ENCODE data around the gene HOXB2. TPM values are rescaled to one million over a fixed set of nuclear protein-coding genes. Genes with fewer than 3 reads are reported as not detected.

Gene HOXB2
- total RNA-seq, 1 donor from 2014 or later, result 5.6 TPM

DNA sequence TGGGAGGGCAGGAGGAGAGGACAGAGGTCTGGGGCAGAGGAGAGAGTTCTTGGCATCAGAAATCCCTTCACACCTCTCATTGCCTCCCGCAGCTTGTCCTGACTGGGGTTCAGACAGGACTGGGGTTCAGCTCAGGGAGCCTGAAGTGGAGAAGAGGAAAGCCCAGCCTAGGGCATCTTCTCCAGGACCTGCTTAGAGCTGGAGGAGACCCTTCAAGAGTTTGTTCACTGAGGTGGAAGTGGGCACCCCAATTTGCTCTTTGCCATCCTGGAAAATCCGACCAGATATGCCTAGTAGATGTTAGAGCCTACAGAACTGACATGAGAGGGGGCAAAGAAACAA is 43.1 kb upstream of the HOXB2 start:
- Histone ChIP-seq H3K4me1 (peaks cover 41% of the 10 kb centered on the region), H3K36me3 (no peaks in the 10 kb centered on the region), H3K27me3 (ENCODE audit: low read depth) (peaks cover 79% of the 10 kb centered on the region), H3K27ac (peak overlapping the region; percentile 81), H3K4me3 (peak overlapping the region; percentile 63), H3K9me3 (no peaks in the 10 kb centered on the region)
- TF ChIP-seq, protein P1, sequence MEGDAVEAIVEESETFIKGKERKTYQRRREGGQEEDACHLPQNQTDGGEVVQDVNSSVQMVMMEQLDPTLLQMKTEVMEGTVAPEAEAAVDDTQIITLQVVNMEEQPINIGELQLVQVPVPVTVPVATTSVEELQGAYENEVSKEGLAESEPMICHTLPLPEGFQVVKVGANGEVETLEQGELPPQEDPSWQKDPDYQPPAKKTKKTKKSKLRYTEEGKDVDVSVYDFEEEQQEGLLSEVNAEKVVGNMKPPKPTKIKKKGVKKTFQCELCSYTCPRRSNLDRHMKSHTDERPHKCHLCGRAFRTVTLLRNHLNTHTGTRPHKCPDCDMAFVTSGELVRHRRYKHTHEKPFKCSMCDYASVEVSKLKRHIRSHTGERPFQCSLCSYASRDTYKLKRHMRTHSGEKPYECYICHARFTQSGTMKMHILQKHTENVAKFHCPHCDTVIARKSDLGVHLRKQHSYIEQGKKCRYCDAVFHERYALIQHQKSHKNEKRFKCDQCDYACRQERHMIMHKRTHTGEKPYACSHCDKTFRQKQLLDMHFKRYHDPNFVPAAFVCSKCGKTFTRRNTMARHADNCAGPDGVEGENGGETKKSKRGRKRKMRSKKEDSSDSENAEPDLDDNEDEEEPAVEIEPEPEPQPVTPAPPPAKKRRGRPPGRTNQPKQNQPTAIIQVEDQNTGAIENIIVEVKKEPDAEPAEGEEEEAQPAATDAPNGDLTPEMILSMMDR (IDR thresholded peaks at IDR 0.05), result no peak
- intact Hi-C loops (cut with DNase I), result no loop called here
- ATAC-seq, result no peak
- DNase-seq, result no peak

DNA sequence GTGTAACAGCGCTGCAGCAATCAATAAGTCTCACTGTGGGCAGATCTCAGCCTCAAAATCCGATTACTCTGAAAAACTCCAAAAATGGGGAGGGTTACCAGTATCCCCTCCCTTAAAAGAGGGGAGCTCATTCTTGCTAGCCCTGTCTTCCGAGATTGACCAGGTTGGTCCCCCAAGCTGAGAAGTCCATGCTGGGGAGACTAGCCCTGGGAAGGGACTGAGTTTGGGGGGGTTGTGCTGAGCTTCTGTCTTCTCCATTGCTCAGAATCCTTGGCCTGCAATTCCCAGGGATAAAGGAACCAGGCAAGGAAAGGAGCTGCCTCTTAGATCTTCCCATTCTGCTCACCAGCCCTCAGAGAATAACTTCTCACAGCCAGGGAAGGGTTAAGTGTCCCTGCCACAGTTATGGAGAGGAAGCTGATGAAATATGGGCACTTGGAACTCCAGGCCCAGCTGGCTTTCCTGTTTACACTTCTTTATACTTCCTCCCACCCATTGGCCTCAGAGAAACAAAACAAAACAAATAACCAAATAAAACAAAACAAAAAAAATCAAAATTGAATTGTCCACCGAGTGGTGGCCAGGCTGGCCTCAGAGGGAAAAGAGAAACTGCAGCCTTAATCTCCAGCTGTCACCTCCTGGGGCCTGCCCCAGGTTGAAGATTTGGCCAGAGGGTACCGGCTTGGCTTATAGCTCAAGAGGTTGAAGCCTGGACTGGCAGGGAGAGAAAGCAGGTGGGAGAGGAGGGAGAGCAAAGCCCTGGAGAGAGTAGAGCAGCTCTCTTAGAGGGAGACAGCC is 42.6 kb upstream of the HOXB2 start:
- DNase-seq (no peak), ATAC-seq (no peak)
- H3K4me3 ChIP-seq, result peak overlapping the region; percentile 63
- no peaks in the 10 kb centered on the region for H3K9me3 ChIP-seq
- intact Hi-C loops (cut with DNase I), result no loop called here
- peak overlapping the region; percentile 81 for H3K27ac ChIP-seq
- peaks cover 38% of the 10 kb centered on the region for H3K4me1 ChIP-seq
- TF ChIP-seq, protein P1 (IDR thresholded peaks at IDR 0.05), result no peak
- H3K36me3 ChIP-seq, result no peaks in the 10 kb centered on the region
- H3K27me3 ChIP-seq (ENCODE audit: low read depth), result peaks cover 79% of the 10 kb centered on the region

DNA sequence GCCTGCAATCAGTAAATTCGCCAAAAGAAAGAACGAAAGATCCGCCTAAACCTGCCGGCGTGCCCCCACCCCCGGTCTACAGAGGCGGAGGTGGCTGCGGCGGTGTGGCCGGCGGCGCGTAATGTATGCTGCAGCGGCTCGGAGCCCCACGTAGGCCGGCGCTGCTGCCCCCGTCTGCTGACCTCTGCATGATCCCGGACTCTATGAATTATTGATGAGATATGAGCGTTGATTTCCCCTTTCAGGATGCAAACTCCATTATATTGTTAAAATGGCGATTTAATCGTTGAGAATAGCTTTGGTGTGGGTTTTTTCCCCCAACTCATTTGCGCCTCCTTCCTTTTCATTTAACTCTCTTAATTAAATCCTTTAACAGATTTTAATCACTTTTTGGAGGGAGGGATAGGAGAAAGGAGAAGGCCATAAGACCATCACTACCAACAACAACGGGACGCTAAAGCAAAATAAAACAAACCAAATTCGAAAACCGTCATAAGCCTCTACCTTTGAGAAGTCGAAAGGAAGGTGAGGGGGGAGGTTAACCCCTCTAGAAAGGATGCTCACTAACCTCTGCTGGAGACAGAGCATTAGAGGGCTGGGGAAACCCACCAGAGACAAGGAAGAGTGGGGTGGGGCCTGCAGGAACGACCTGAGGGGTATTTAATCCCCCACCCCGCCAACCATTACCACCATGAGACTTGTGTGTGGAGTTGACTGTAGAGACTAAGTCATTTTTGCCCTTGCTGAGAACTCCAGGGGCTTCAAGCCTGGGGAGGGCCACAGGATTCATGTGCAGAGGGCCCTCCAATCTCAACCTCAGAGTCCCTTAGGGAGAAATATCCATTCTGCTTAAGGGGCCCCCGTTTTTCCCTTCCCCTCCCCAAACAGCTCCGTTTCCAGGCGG is 41.7 kb upstream of the HOXB2 start:
- DNase-seq (no peak), ATAC-seq (no peak)
- Histone ChIP-seq H3K9me3 (no peaks in the 10 kb centered on the region), H3K27me3 (ENCODE audit: low read depth) (peaks cover 79% of the 10 kb centered on the region), H3K27ac (peak overlapping the region; percentile 81), H3K36me3 (no peaks in the 10 kb centered on the region), H3K4me3 (peak overlapping the region; percentile 63), H3K4me1 (peaks cover 40% of the 10 kb centered on the region)
- intact Hi-C loops (cut with DNase I), result no loop called here
- TF ChIP-seq, protein P1 (IDR thresholded peaks at IDR 0.05), result no peak

DNA sequence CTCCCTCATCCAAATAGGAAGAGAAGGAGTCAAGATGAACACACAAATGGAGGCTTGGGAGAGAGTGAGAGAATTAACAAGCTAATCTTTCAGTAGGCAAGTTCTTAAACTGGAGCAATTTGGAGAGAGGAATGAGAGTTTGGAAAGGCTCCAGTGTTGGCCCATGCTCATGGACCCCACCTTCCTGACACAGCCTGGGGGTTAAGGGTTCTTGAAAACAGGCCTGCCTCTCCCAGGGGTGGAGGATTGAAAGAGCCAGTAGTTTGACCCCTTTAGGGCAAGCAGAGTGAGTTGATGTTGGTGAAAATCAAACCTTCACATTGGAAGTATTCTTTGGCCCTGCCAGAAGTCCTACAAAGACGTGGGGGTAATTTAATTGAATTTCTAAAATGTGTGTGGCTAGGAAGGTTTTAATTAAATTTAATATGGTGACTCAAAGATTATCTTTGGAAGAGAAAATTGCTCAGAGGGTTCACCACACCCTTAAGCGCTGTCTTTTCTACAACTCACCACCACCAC is 39.4 kb upstream of the HOXB2 start:
- TF ChIP-seq, protein P1 (IDR thresholded peaks at IDR 0.05), result no peak
- Histone ChIP-seq H3K4me1 (peaks cover 43% of the 10 kb centered on the region), H3K27me3 (ENCODE audit: low read depth) (peaks cover 88% of the 10 kb centered on the region), H3K9me3 (no peaks in the 10 kb centered on the region), H3K4me3 (peak overlapping the region; percentile 63), H3K36me3 (no peaks in the 10 kb centered on the region), H3K27ac (no peak overlapping the region)
- DNase-seq (no peak), ATAC-seq (no peak)
- intact Hi-C loops (cut with DNase I), result no loop called here

DNA sequence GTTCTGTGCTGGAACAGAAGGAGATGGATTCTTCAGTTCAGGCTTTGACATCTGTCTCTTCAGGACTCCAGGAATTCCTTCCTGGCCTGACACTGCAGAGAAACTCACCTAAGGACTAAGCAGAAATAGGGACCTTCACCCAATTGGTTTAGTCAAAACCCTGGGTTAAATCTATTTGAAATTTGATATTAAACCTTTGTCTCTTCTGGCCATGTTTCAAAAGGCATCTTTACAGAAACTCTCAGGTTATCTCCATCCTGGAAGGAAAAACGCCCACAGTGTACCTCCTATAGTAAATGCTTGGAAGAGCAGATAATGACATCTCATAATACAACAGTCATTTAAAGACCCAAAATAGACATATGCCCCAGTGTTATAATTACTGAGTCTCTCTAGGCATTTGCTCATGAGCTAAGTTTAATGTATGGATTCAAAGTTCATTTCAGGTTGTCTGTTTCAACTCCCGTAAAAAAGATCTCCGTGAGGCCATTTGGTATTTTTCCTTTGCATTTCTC is 38.9 kb upstream of the HOXB2 start:
- Histone ChIP-seq H3K4me1 (peaks cover 48% of the 10 kb centered on the region), H3K27ac (no peak overlapping the region), H3K27me3 (ENCODE audit: low read depth) (peaks cover 90% of the 10 kb centered on the region), H3K9me3 (no peaks in the 10 kb centered on the region), H3K36me3 (no peaks in the 10 kb centered on the region), H3K4me3 (no peak overlapping the region)
- DNase-seq, result no peak
- TF ChIP-seq, protein P1 (IDR thresholded peaks at IDR 0.05), result no peak
- intact Hi-C loops (cut with DNase I), result no loop called here
- no peak for ATAC-seq

Measured in lower lobe of right lung (tissue), 2 donors.